ENCODE data around the gene ABCA2.

The ABCA2 gene

DNA sequence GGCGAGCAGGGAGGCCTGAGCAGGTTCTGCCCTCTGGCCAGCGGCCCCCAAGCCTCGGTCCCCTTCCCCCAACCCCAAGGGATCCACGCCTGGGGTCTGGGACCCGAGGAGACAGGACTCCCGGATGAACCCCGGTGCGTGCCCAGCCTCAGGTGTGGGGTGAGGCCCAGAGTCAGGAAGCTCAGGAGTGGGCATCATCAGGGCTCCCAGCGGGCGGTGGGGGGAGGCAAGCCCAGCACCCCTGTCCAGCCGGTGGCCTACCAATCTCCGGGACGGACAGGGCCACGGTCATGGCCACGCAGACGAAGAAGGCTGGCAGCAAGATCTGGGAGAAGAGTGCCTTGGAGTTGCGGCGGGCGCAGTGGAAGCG, 14.5 kb downstream of the ABCA2 start:
- Histone ChIP-seq H2AK5ac (ENCODE audit: low read length) (no peak overlapping the region), H3K36me3 (ENCODE audit: control insufficient read depth in 1 of 2, insufficient read depth in 2 of 2, low read length in 2 of 2) (no peaks in the 10 kb centered on the region), H4K91ac (ENCODE audit: low read depth, low read length) (no peak overlapping the region), H3K9me3 (ENCODE audit: insufficient read depth, low read depth, low read length) (peaks cover 24% of the 10 kb centered on the region), H3K4ac (ENCODE audit: low read depth, low read length) (no peak overlapping the region), H2BK120ac (ENCODE audit: insufficient read depth, low read length, poor library complexity) (no peak overlapping the region), H3K27me3 (ENCODE audit: insufficient read depth, low read length) (no peaks in the 10 kb centered on the region), H3K4me1 (ENCODE audit: control insufficient read depth in 1 of 2, insufficient read depth in 2 of 2, low read length in 2 of 2) (no peaks in the 10 kb centered on the region), H3K4me3 (ENCODE audit: low read depth, low read length) (no peak overlapping the region), H2AFZ (ENCODE audit: insufficient read depth, low read length, poor library complexity) (no peak overlapping the region), H3K27ac (ENCODE audit: low read depth, low read length) (no peak overlapping the region), H2BK5ac (ENCODE audit: low read depth, low read length, poor library complexity) (no peak overlapping the region), H3K18ac (ENCODE audit: low read length) (no peak overlapping the region), H3K14ac (ENCODE audit: low read length) (no peak overlapping the region), H4K8ac (ENCODE audit: low read depth, low read length) (no peak overlapping the region), H3K79me2 (ENCODE audit: control insufficient read depth, insufficient read depth, low read length, poor library complexity) (no peaks in the 10 kb centered on the region), H3K9ac (ENCODE audit: low read length) (no peak overlapping the region), H4K12ac (ENCODE audit: low read depth, low read length) (no peak overlapping the region), H3K23ac (ENCODE audit: low read length) (no peak overlapping the region), H2BK12ac (ENCODE audit: low read length) (no peak overlapping the region), H3K79me1 (ENCODE audit: low read length) (no peaks in the 10 kb centered on the region), H3K4me2 (ENCODE audit: low read length) (no peak overlapping the region)
- no peak for DNase-seq
- WGBS (ENCODE audit: extremely low coverage, insufficient coverage, insufficient read length): no CpG with 5 or more reads among the region's 20 CpGs

DNA sequence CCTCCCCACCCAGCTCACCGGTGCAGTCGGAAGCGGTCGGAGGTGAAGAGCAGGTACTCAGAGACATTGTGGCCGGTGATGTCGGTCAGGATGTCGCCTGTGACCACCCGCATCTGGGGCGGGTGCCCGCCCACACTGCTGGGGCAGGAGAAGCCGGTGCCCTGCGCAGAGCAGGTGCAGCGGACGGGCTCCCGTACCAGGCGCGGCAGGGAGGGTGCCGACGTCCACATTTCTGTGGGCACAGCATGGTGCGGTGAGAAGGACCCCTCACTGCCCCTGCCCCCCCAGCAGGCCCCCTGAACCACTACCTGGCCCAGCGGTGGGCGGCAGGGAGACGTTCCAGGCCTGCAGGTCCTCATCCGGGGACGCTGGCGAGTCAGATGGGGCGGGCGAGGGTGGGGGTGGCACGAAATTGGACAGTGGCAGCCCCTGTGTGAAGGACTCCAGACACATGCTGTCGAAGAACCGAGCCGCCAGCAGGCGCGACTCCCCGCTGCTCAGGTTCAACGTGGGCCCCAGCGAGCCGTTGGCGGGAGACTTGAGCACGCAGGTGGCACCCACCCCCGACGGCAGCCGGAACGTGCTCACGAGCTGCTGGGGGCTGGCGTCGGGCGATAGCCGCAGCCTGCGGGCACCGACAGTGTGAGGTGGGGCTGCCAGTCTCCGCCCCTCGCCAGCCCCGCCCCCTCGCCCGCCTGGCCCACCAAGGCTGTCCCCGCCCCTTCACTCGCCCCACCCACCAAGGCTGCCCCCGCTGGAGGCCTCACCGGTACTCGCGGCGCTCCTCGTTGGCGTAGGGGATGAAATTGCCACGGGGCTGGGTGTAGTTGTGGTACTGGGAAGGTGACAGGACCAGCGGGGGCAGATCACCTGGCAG, 15.1 kb downstream of the ABCA2 start:
- Histone ChIP-seq H3K9ac (ENCODE audit: low read length) (no peak overlapping the region), H2BK120ac (ENCODE audit: insufficient read depth, low read length, poor library complexity) (no peak overlapping the region)
- no CpG with 5 or more reads among the region's 67 CpGs for WGBS (ENCODE audit: extremely low coverage, insufficient coverage, insufficient read length)

DNA sequence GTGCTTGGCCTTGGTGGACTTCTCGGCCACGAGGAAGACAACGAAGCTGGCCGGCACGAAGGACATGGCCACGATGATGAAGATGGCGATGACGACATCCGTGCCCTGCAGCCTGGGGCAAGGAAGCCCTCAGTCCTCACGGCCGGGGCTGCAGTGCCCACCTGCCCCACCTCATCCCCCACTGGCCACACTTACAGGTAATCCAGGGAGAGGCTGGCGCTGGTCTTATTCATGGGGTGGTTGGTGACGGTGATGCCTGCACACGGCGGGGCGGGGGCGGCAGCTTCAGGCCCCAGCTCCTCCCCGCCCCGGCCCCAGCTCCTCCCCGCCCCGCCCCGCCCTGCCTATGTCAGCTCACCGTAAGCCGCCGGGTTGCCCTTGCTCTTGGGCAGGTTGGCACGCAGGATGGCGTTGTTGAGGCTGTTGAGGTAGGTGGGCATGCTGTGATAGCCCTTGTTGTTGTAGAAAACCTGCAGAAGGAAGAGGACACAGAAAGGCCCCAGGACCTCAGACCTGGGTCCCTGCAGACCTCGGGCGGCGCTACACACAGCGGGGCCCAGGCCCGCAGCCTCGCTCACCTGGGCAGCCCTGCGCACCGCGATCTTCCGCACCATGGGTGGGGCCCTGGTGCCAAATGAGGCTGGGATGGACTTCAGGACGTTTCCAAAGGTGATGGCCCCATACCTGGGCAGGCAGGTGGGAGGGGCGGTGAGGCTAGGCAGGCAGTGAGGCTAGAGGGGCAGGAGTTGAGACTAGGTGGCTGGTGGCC, 15.9 kb downstream of the ABCA2 start:
- Histone ChIP-seq H3K4ac (ENCODE audit: low read depth, low read length) (no peak overlapping the region), H3K4me2 (ENCODE audit: low read length) (no peak overlapping the region), H3K27me3 (ENCODE audit: insufficient read depth, low read length) (no peaks in the 10 kb centered on the region), H2AK5ac (ENCODE audit: low read length) (no peak overlapping the region), H2AFZ (ENCODE audit: insufficient read depth, low read length, poor library complexity) (no peak overlapping the region), H2BK5ac (ENCODE audit: low read depth, low read length, poor library complexity) (no peak overlapping the region), H2BK120ac (ENCODE audit: insufficient read depth, low read length, poor library complexity) (no peak overlapping the region), H3K27ac (ENCODE audit: low read depth, low read length) (no peak overlapping the region), H2BK12ac (ENCODE audit: low read length) (no peak overlapping the region), H4K8ac (ENCODE audit: low read depth, low read length) (no peak overlapping the region), H3K9me3 (ENCODE audit: insufficient read depth, low read depth, low read length) (peaks cover 23% of the 10 kb centered on the region), H3K4me3 (ENCODE audit: low read depth, low read length) (no peak overlapping the region), H3K18ac (ENCODE audit: low read length) (no peak overlapping the region), H3K4me1 (ENCODE audit: control insufficient read depth in 1 of 2, insufficient read depth in 2 of 2, low read length in 2 of 2) (no peaks in the 10 kb centered on the region), H3K36me3 (ENCODE audit: control insufficient read depth in 1 of 2, insufficient read depth in 2 of 2, low read length in 2 of 2) (no peaks in the 10 kb centered on the region), H3K23ac (ENCODE audit: low read length) (no peak overlapping the region), H4K91ac (ENCODE audit: low read depth, low read length) (no peak overlapping the region), H4K12ac (ENCODE audit: low read depth, low read length) (no peak overlapping the region), H3K14ac (ENCODE audit: low read length) (no peak overlapping the region), H3K9ac (ENCODE audit: low read length) (no peak overlapping the region), H3K79me1 (ENCODE audit: low read length) (no peaks in the 10 kb centered on the region), H3K79me2 (ENCODE audit: control insufficient read depth, insufficient read depth, low read length, poor library complexity) (no peaks in the 10 kb centered on the region)
- no peak for DNase-seq
- no CpG with 5 or more reads among the region's 39 CpGs for WGBS (ENCODE audit: extremely low coverage, insufficient coverage, insufficient read length)

More for the DNA sequence above, 15.1 kb downstream of the ABCA2 start:
- Histone ChIP-seq H3K14ac (ENCODE audit: low read length) (no peak overlapping the region), H3K9me3 (ENCODE audit: insufficient read depth, low read depth, low read length) (peaks cover 24% of the 10 kb centered on the region), H3K23ac (ENCODE audit: low read length) (no peak overlapping the region), H3K27ac (ENCODE audit: low read depth, low read length) (no peak overlapping the region), H3K18ac (ENCODE audit: low read length) (no peak overlapping the region), H3K27me3 (ENCODE audit: insufficient read depth, low read length) (no peaks in the 10 kb centered on the region), H2AFZ (ENCODE audit: insufficient read depth, low read length, poor library complexity) (no peak overlapping the region), H4K8ac (ENCODE audit: low read depth, low read length) (no peak overlapping the region), H3K36me3 (ENCODE audit: control insufficient read depth in 1 of 2, insufficient read depth in 2 of 2, low read length in 2 of 2) (no peaks in the 10 kb centered on the region), H2BK12ac (ENCODE audit: low read length) (no peak overlapping the region), H2AK5ac (ENCODE audit: low read length) (no peak overlapping the region), H3K4me2 (ENCODE audit: low read length) (no peak overlapping the region), H3K4ac (ENCODE audit: low read depth, low read length) (no peak overlapping the region), H3K79me2 (ENCODE audit: control insufficient read depth, insufficient read depth, low read length, poor library complexity) (no peaks in the 10 kb centered on the region), H2BK5ac (ENCODE audit: low read depth, low read length, poor library complexity) (no peak overlapping the region), H3K4me1 (ENCODE audit: control insufficient read depth in 1 of 2, insufficient read depth in 2 of 2, low read length in 2 of 2) (no peaks in the 10 kb centered on the region), H3K79me1 (ENCODE audit: low read length) (no peaks in the 10 kb centered on the region), H4K91ac (ENCODE audit: low read depth, low read length) (no peak overlapping the region), H3K4me3 (ENCODE audit: low read depth, low read length) (no peak overlapping the region), H4K12ac (ENCODE audit: low read depth, low read length) (no peak overlapping the region)
- no peak for DNase-seq

DNA sequence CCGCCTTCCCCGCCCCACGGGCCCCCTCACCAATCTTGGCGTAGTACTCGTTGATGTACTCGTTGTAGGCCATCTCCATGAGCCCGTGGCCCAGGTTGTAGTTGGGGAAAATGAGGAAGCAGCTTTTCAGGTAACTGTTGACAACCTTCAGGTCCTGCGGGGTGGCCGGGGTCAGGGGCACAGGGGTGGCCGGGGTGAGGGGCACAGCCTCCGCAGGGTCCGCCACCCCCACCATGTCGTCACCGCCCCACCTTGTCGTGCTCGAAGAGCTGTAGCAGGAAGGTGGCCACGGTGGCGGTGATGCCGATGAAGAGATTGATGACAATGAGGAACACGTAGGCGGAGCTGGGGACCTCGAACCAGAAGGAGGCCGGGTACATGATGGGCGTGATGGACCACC, 16.9 kb downstream of the ABCA2 start:
- H3K18ac ChIP-seq (ENCODE audit: low read length): no peak overlapping the region
- no peaks in the 10 kb centered on the region for H3K36me3 ChIP-seq (ENCODE audit: control insufficient read depth in 1 of 2, insufficient read depth in 2 of 2, low read length in 2 of 2)
- peaks cover 19% of the 10 kb centered on the region for H3K9me3 ChIP-seq (ENCODE audit: insufficient read depth, low read depth, low read length)
- no peak overlapping the region for H2AFZ ChIP-seq (ENCODE audit: insufficient read depth, low read length, poor library complexity)
- H4K91ac ChIP-seq (ENCODE audit: low read depth, low read length): no peak overlapping the region
- H4K8ac ChIP-seq (ENCODE audit: low read depth, low read length): no peak overlapping the region
- no peak overlapping the region for H2BK12ac ChIP-seq (ENCODE audit: low read length)
- no CpG with 5 or more reads among the region's 24 CpGs for WGBS (ENCODE audit: extremely low coverage, insufficient coverage, insufficient read length)
- no peak overlapping the region for H3K23ac ChIP-seq (ENCODE audit: low read length)
- H3K4me2 ChIP-seq (ENCODE audit: low read length): no peak overlapping the region
- H3K27ac ChIP-seq (ENCODE audit: low read depth, low read length): no peak overlapping the region
- no peak overlapping the region for H2AK5ac ChIP-seq (ENCODE audit: low read length)
- no peaks in the 10 kb centered on the region for H3K27me3 ChIP-seq (ENCODE audit: insufficient read depth, low read length)
- H3K4me1 ChIP-seq (ENCODE audit: control insufficient read depth in 1 of 2, insufficient read depth in 2 of 2, low read length in 2 of 2): no peaks in the 10 kb centered on the region
- no peaks in the 10 kb centered on the region for H3K79me2 ChIP-seq (ENCODE audit: control insufficient read depth, insufficient read depth, low read length, poor library complexity)
- no peak for DNase-seq
- H3K79me1 ChIP-seq (ENCODE audit: low read length): no peaks in the 10 kb centered on the region
- H3K4me3 ChIP-seq (ENCODE audit: low read depth, low read length): no peak overlapping the region
- no peak overlapping the region for H3K9ac ChIP-seq (ENCODE audit: low read length)
- H3K14ac ChIP-seq (ENCODE audit: low read length): no peak overlapping the region
- H3K4ac ChIP-seq (ENCODE audit: low read depth, low read length): no peak overlapping the region
- H2BK120ac ChIP-seq (ENCODE audit: insufficient read depth, low read length, poor library complexity): no peak overlapping the region
- no peak overlapping the region for H2BK5ac ChIP-seq (ENCODE audit: low read depth, low read length, poor library complexity)
- H4K12ac ChIP-seq (ENCODE audit: low read depth, low read length): no peak overlapping the region
